GM19023 (cell line): ENCODE measurements around the gene TAB3.

ENCODE experiments used
- ATAC-seq: cut with Tn5 transposase; IDR thresholded peaks from one replicate; pipeline ENCODE4 v1.9.1; 2021; ENCODE audit warnings: mild to moderate bottlenecking, moderate library complexity; ENCODE audit not compliant: unreplicated experiment

The TAB3 gene

DNA sequence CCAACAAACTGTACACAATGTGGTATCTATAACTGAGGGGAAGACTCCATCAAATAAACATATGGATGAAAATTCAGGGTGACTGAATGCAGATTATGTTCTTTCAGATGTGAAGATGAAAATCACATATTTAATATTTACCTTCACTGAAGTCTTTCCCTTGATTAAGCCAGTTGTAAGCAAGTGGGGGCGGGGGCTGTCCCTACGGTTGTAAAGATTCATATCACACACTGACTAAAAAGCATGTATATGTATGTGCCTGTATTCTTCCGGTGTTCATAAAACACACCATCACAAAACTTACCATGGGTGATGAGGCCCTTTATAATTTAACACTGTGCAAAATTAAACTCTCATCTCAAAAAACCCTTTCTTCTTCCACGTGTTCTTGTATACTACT is 1.3 kb downstream of the TAB3 start:
- no peak for ATAC-seq

DNA sequence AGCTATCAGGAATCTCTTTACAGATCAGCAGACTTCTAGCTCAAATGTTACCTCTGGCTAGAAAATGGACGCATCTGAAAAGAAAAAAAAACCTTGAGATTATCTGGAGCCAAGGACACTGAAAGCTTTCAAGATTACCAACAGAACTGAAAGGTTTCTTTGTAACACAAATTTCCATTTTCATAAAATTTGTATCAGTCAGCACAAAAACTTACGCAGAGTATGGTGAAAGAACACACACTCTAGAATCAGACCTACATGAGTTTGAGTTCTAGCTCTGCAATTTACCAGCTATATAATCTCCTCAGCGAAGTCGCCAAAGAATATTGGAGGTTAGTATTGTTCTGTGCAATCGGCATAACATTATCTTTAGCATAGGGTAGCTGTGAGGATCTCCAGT is 1.8 kb downstream of the TAB3 start:
- ATAC-seq = no peak

- ATAC-seq = no peak
These were observed 3.9 kb downstream of the TAB3 start for GRCh38 chrX:30885136-30885535.

DNA sequence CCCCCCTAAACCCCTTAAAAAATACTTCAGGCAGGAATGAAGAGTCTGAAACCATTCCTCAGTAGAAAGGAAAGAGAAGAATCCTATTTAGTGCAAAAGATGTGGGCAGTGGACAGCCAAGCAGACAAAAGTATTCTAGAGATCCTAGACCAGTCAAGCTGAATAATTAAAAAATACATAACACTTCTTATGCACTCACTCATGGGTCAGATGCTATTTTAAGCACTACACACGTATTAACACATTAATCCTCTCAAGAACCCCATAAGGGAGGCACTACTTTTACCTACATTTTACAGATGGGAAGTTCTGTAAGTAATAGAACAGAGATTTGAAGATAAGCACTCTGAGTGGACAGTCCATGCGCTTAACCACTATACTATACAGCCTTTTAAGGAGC is 5.9 kb downstream of the TAB3 start:
- ATAC-seq = no peak

DNA sequence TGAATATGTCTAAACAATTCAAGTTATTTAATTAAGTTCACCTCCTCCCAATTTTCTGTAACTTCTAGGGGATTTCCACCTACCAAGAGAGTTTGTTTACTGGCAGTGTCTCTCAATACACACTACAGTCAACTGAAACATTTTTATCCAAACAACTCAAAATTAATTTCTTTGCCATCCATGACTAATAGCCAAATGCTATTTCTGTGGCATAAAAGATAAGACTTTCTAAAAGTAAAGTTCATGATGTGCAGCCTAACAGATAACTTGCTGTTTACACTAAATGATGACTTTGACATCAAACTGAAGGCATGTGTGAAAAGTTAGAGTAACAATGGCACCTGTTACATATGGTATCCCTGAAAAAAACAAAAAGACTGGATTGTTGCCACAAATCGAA is 7.3 kb downstream of the TAB3 start:
- no peak for ATAC-seq

- no peak for ATAC-seq
These were observed 7.7 kb downstream of the TAB3 start for GRCh38 chrX:30881390-30881789.

DNA sequence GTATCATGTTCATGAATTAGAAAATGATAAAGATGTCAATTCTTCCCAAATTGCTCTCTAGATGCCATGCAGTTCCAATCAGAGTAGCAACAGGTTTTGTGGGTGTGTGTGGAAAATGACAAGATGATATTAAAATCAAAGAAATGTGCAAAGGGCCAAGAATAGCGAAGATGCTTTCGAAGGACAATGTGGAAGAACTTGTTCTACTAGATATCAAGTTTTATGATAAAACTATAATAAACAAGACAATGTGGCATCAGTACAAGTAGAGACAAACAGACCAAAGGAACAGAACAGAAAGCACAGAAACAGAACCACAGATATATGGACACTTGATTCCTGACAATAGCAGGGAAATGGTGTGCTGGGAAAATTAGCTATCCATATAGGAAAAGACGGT is 9.0 kb downstream of the TAB3 start:
- ATAC-seq = no peak

GRCh38 chrX:30876367-30876766 is 12.7 kb downstream of the TAB3 start:
- no peak for ATAC-seq

DNA sequence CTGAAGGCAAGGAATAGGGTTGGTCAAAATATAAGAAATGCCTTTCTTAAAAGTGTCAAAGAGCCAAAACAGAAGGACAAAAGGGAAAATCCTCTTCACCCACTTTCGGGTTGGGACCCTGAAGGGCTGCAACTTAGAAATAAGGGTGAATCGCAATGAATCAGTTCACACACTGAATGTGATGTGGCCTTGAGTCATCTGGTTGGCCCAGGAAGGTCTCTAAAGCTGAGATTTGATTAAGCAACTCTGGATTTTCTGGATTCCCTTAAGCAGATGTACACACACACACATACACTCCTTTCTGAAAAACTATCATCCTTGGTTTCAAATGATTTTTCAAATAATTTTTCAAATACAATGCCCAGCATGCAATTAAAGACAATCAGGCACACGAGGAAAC is 13.1 kb downstream of the TAB3 start:
- no peak for ATAC-seq

GRCh38 chrX:30874851-30875250 is 14.2 kb downstream of the TAB3 start:
- no peak for ATAC-seq

DNA sequence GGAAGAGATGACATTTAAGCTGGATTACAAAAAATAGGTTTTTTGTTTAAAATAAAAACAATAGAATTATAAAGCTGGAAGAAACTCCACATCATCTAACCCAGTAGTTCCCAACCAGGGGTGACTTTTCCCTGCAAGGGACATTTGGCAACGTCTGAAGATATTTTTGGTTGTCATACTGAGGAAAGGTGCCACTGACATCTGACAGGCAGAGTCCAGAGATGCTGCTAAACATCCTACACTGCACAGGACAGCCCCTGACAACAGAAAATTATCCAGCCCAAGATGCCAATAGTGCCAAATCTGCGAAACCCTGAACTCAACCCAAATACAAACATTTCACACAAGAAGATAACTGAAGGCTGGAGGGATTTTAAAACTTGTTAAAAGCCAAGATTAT is 18.5 kb downstream of the TAB3 start:
- ATAC-seq = no peak

GRCh38 chrX:30865612-30866011 is 23.4 kb downstream of the TAB3 start:
- ATAC-seq = no peak

GRCh38 chrX:30865015-30865414 is 24.0 kb downstream of the TAB3 start:
- ATAC-seq = no peak

- no peak for ATAC-seq
These were observed 24.7 kb downstream of the TAB3 start for GRCh38 chrX:30864383-30864785.

- no peak for ATAC-seq
These were observed 25.1 kb downstream of the TAB3 start for GRCh38 chrX:30863974-30864373.

- no peak for ATAC-seq
These were observed 31.0 kb downstream of the TAB3 start for GRCh38 chrX:30858098-30858497.

GRCh38 chrX:30851449-30851848 is 37.6 kb downstream of the TAB3 start:
- no peak for ATAC-seq

DNA sequence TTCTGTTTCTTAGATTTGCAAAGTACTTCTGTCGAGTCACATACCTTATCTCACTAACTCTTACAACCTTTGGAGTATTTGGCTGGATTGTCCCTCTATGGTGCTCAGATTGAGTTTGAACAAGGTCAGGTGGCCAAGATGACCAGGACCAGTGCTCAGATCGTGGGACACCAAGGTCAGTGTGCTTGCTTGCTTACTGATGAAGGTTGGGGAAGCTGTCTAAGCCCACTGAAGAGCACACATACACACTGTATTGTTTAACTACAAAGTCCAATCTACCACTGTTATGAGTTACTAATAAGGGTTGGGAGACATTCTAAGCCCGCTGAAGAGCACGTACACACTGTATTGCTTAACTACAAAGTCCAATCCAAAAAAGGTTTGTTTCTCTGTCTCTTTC is 53.7 kb downstream of the TAB3 start:
- no peak for ATAC-seq

- ATAC-seq = no peak
These were observed 55.2 kb downstream of the TAB3 start for GRCh38 chrX:30833896-30834295.

DNA sequence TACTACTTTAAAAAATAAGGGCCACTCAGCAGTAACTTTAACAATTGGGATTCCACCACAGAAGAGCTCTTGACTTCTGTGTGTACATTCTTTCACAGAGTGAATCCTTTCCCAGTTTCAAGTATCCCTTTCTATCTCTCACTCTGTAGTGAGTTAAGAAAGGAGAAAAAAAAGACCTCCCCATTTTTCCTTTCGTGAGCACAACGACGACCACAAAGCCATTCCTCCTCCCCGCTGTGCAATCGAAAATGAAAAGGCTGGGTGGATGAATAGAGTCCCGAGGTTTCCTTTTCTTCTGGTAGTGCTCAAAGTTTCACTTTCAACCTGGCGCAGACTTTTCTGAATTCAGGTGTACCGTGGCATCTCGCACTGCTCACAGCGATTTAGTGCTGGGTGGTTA is 58.0 kb downstream of the TAB3 start:
- peak; percentile 67 for ATAC-seq

DNA sequence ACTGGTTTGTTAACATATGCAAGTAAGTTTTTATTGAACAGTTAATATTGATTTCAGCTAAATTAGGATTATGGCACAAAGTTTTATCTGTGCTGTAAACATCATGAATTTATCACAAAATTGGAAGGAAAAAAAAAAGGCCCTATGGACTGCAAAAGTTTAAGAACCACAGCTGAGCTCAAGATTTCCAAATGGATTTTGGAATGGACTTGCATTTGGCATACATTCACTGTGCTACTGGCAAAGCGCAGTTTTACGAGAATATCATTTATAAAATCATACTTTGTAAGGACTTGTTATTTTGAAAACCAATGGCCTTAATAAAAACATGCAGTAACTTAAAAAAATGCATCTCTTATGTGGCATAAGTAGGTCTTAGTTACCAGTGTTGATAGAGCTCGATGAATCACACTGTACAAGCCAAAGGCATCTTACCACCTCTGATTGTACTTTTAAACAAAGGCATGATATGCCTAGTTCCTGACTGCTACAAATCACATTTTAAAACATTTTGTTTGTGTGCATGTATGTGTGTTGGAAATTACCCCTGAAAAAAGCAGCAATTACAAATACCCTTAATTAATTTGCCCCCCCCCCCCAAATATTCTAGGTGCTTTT is 58.6 kb downstream of the TAB3 start:
- no peak for ATAC-seq

- no peak for ATAC-seq
These were observed 64.8 kb downstream of the TAB3 start for GRCh38 chrX:30824275-30824674.

DNA sequence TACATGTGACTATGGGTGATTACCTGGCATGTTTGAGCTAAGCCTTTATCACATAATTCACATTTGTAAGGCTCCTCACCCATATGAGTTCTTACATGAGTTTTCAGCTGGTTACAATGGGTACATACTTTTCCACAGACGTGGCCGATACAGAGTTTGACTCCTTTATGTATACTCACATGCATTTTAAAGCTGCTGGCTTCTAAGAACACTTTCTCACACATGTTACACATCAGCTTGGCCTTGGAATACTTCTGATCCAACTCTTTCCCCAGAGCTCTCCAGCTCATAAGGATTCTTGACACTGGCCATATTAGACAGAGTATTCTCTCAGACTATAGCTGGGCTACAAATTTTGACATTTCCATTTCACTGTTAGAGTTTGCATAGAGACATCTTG is 66.3 kb downstream of the TAB3 start:
- ATAC-seq = no peak
